GM12878 (cell line): ENCODE results near the gene ANKRD34A. TPM values are rescaled to one million over a fixed set of nuclear protein-coding genes. Genes with fewer than 3 reads are reported as not detected.

ENCODE experiments used
- ATAC-seq: fragments of 200-7000 bp; cut with Tn5 transposase; 3 replicates; pipeline ENCODE4 v1.9.1; 2020; ENCODE audit warnings: mild to moderate bottlenecking, moderate library complexity
- BruUV-seq: library from RNA; stranded (reverse); fragments of 400-500 nt; replicated peaks from 2 replicates; lab custom pipeline; 2021; lab: Mats Ljungman, UMichigan
- CTCF ChIA-PET: fragments of 300-600 bp; sonication (Branson Sonifier 250); formaldehyde crosslinking; extraction: SDS; loops from one replicate; lab custom pipeline; 2021; ENCODE audit warnings: inconsistent platforms; lab: Yijun Ruan, JAX
- POLR2A ChIA-PET: fragments of 350-600 bp; formaldehyde crosslinking; extraction: SDS; loops from one replicate; lab custom pipeline; 2021; ENCODE audit warnings: inconsistent platforms; lab: Charles Lee
- RAD21 ChIA-PET: fragments of 300-600 bp; sonication (Branson Sonifier 250); formaldehyde crosslinking; loops from one replicate; lab custom pipeline; 2023; ENCODE audit warnings: antibody characterized with exemption; ENCODE audit not compliant: unreplicated experiment; lab: Charles Lee
- SMC1A ChIA-PET: fragments of 300-600 bp; sonication (Branson Sonifier 250); formaldehyde crosslinking; loops from one replicate; lab custom pipeline; 2023; ENCODE audit not compliant: unreplicated experiment, uncharacterized antibody; lab: Charles Lee
- DNase-seq: peaks from one replicate; pipeline ENCODE4 v3.0.0-alpha.2; 2011; ENCODE audit warnings: low read depth, low spot score
- FAIRE-seq: peaks from 3 replicates; lab custom pipeline; 2011; peaks lifted over from hg19 to GRCh38; lab: Jason Lieb, UNC
- H2AFZ ChIP-seq: 2 replicates; pipeline ENCODE4 v1.6.0; 2011; ENCODE audit warnings: low read depth, low read length, control low read depth; ENCODE audit not compliant: control insufficient read depth
- H3K27ac ChIP-seq: 2 replicates; pipeline ENCODE4 v1.5.1; 2011; ENCODE audit warnings: control low read depth; ENCODE audit not compliant: control insufficient read depth, insufficient read depth
- H3K27me3 ChIP-seq, 2 experiments: replicated peaks in 1 of 2; 2 replicates each; pipeline versions ENCODE4 v1.6.0 to v1.6.1; 2011; ENCODE audit warnings: low read length in 1 of 2; ENCODE audit not compliant: control insufficient read depth in 2 of 2, insufficient read depth in 2 of 2
- H3K36me3 ChIP-seq, 2 experiments: 2 replicates each; pipeline ENCODE4 v1.5.1; 2011; ENCODE audit warnings: low read length in 1 of 2; ENCODE audit not compliant: control insufficient read depth in 2 of 2, insufficient read depth in 2 of 2
- H3K4me1 ChIP-seq: 2 replicates; pipeline ENCODE4 v1.6.1; 2011; ENCODE audit warnings: mild to moderate bottlenecking, low read length, moderate library complexity, mixed read lengths; ENCODE audit not compliant: control insufficient read depth, insufficient read depth
- H3K4me2 ChIP-seq: 2 replicates; pipeline ENCODE4 v1.6.0; 2011; ENCODE audit warnings: control low read depth; ENCODE audit not compliant: control insufficient read depth, insufficient read depth
- H3K4me3 ChIP-seq: fragments of 200-600 bp; sonication (generic); 2 replicates; pipeline ENCODE4 v1.5.1; 2016
- H3K79me2 ChIP-seq: 2 replicates; pipeline ENCODE4 v1.6.0; 2011; ENCODE audit warnings: low read length; ENCODE audit not compliant: control insufficient read depth, insufficient read depth
- H3K9ac ChIP-seq: 2 replicates; pipeline ENCODE4 v1.8.0; 2011; ENCODE audit warnings: low read length, control low read depth, mixed read lengths; ENCODE audit not compliant: control insufficient read depth, insufficient read depth
- H3K9me3 ChIP-seq: replicated peaks from 3 replicates; pipeline ENCODE4 v1.5.1; 2011; ENCODE audit warnings: mild to moderate bottlenecking, low read length; ENCODE audit not compliant: control insufficient read depth, insufficient read depth
- H4K20me1 ChIP-seq: 2 replicates; pipeline ENCODE4 v1.6.0; 2011; ENCODE audit not compliant: control insufficient read depth, insufficient read depth
- CBFB ChIP-seq: IDR thresholded peaks from 2 replicates; pipeline ENCODE4 v1.6.1; 2016; ENCODE audit warnings: antibody characterized with exemption, low read depth
- CREM ChIP-seq: IDR thresholded peaks from 2 replicates; pipeline ENCODE4 v1.6.1; 2014; ENCODE audit warnings: antibody characterized with exemption, low read depth
- EZH2 ChIP-seq: IDR thresholded peaks from 2 replicates; pipeline ENCODE4 v1.6.1; 2012; ENCODE audit warnings: low read depth, mild to moderate bottlenecking, control low read depth, inconsistent platforms, low read length, borderline replicate concordance; ENCODE audit not compliant: control insufficient read depth
- IRF3 ChIP-seq: fragments of 450-650 bp; IDR thresholded peaks from 2 replicates; pipeline ENCODE4 v1.6.1; 2014; ENCODE audit warnings: mild to moderate bottlenecking
- KLF5 ChIP-seq: fragments of 450-650 bp; IDR thresholded peaks from 2 replicates; pipeline ENCODE4 v1.6.1; 2014; ENCODE audit warnings: mild to moderate bottlenecking; ENCODE audit not compliant: partially characterized antibody
- MTA3 ChIP-seq: IDR thresholded peaks from 2 replicates; pipeline ENCODE4 v1.6.1; 2012; ENCODE audit warnings: low read length, inconsistent platforms, borderline replicate concordance
- NR2F1 ChIP-seq: fragments of 450-650 bp; conservative IDR thresholded peaks from 2 replicates; pipeline ENCODE4 v1.6.1; 2017; ENCODE audit warnings: mild to moderate bottlenecking
- whole genome bisulfite sequencing: methylation state at CpG from one replicate; pipeline ENCODE4 v1.1.6; 2016; ENCODE audit warnings: low lambda C conversion rate; ENCODE audit not compliant: insufficient replicate concordance, insufficient coverage; ENCODE audit errors: missing lambda C conversion rate; 5-methylcytosine and 5-hydroxymethylcytosine counted together
- in situ Hi-C: fragments of 300-500 bp; cut with MboI; formaldehyde crosslinking; loops from 9 replicates; pipeline ENCODE4 v1.14.3; 2018; ENCODE audit warnings: mixed read lengths
- intact Hi-C: fragments of 100-400 bp; cut with micrococcal nuclease; formaldehyde crosslinking; loops from one replicate; pipeline ENCODE4 v1.14.2; 2022; ENCODE audit not compliant: unreplicated experiment
- polyA plus RNA-seq, 11 experiments: library from polyadenylated mRNA; depleted of rRNA in 4 of 11; unstranded in 6 of 11; stranded (reverse) in 5 of 11; fragments of >200 nt; fragmentation: Nextera tagmentation in 4 of 11; fragmentation: Illumina TruSeq in 1 of 11; extraction: Ambion mirVana in 4 of 11; extraction: Trizol in 1 of 11; gene quantifications; 1 replicate in 1 of 11; 2 replicates in 10 of 11; pipeline versions ENCODE4 v1.2.1 to v1.2.3, GENCODE V29; 2011 to 2016; ENCODE audit warnings: inconsistent platforms in 2 of 11, missing spikeins in 2 of 11, low read depth in 1 of 11
- total RNA-seq, 4 experiments: library from RNA; depleted of rRNA in 3 of 4; stranded (reverse); fragments of >200 nt in 3 of 4; fragmentation: Illumina TruSeq in 1 of 4; extraction: Trizol in 1 of 4; gene quantifications; 2 replicates each; pipeline versions ENCODE4 v1.2.1 to v1.2.3, GENCODE V29; 2013 to 2021

ANKRD34A gene
- total and polyA plus RNA-seq, 10 of the 15 experiments (the other 5 are each of a cell fraction or from before 2014, with no cell fraction given): 0.40 to 3.5 (median 1.6) TPM

GRCh38 chr1:145999321-146000024 is 35.1 kb upstream of the ANKRD34A start:
- RAD21 ChIA-PET: interaction anchor here (1.0 kb wide), 1 partner anchor 21 kb away, joined by 4 read pairs; no protein-coding TSS in a partner anchor

More at GRCh38 chr1:145999321-146000024, 35.1 kb upstream of the ANKRD34A start:
- SMC1A ChIA-PET: interaction anchor here (0.8 to 12.5 kb wide), 2 partner anchors 11 to 19 kb away, joined by 3 to 244 read pairs; no protein-coding TSS in a partner anchor
- H3K27me3 ChIP-seq: no peaks in the 10 kb centered on the region
- H2AFZ ChIP-seq: no peak overlapping the region; the same call in none of the 2 replicates
- no peaks in the 10 kb centered on the region for H4K20me1 ChIP-seq
- CTCF ChIA-PET: interaction anchor here (0.6 to 1.0 kb wide), 3 partner anchors 13 to 34 kb away, joined by 3 to 5 read pairs (median 4); no protein-coding TSS in a partner anchor
- 65% methylated on average over 5 of the region's 5 CpGs for WGBS
- H3K9me3 ChIP-seq: no peaks in the 10 kb centered on the region
- no peak overlapping the region for H3K4me2 ChIP-seq
- no peak overlapping the region for H3K4me3 ChIP-seq
- peaks cover 8% of the 10 kb centered on the region for H3K4me1 ChIP-seq
- intact Hi-C loops (no loop called here), in situ Hi-C loops (no loop called here)
- FAIRE-seq (no peak), ATAC-seq (no peak), DNase-seq (no peak)
- H3K79me2 ChIP-seq: peaks cover 15% of the 10 kb centered on the region
- H3K9ac ChIP-seq: no peak overlapping the region
- TF ChIP-seq CREM: no peak
- no peak for TF ChIP-seq MTA3
- TF ChIP-seq NR2F1: no peak
- no peak for TF ChIP-seq IRF3
- TF ChIP-seq CBFB: no peak
- TF ChIP-seq EZH2: no peak
- no peak for TF ChIP-seq KLF5
- POLR2A ChIA-PET: interaction anchor here (0.5 kb wide), 1 partner anchor 30 kb away, joined by 3 read pairs; no protein-coding TSS in a partner anchor
- no peak overlapping the region for H3K27ac ChIP-seq
- 0 out of 4 replicates have a peak, but pooled peaks cover 0 to under 1% of the 10 kb centered on the region in 2 experiments for H3K36me3 ChIP-seq
- no TSS peak for BruUV-seq
